ENCODE data around the gene SLC22A13.
A peak's percentile ranks its signal among the peaks of the same experiment; 100 is the strongest.

Gene SLC22A13

GRCh38 chr3:38260474-38260873 lies 5.1 kb upstream of the SLC22A13 start:
- H2AFZ ChIP-seq (ENCODE audit: low read depth, low read length) = no peak overlapping the region
- H3K4me3 ChIP-seq (ENCODE audit: insufficient read depth in 1 of 2, low read depth in 1 of 2, low read length in 2 of 2) = no peak overlapping the region
- DNase-seq = no peak
- H2BK5ac ChIP-seq (ENCODE audit: low read depth, low read length, poor library complexity, severe bottlenecking) = no peak overlapping the region
- no peak overlapping the region for H3K4ac ChIP-seq (ENCODE audit: low read depth in 1 of 2, low read length in 2 of 2)
- no peak overlapping the region for H2BK15ac ChIP-seq (ENCODE audit: low read depth, poor library complexity, severe bottlenecking)
- no peak overlapping the region for H3K18ac ChIP-seq (ENCODE audit: low read depth in 1 of 2, low read length in 2 of 2)
- H3K27me3 ChIP-seq (ENCODE audit: control insufficient read depth in 1 of 2, insufficient read depth in 1 of 2, low read length in 2 of 2) = no peaks in the 10 kb centered on the region
- H3K79me1 ChIP-seq (replicated peaks; ENCODE audit: low read length, poor library complexity, severe bottlenecking) = peaks cover 6% of the 10 kb centered on the region
- H2BK120ac ChIP-seq (ENCODE audit: low read depth, low read length) = no peak overlapping the region
- peaks cover 3 to 12% of the 10 kb centered on the region in 2 experiments for H3K36me3 ChIP-seq (ENCODE audit: control insufficient read depth in 1 of 2, insufficient read depth in 2 of 2, low read depth in 1 of 2, low read length in 2 of 2)
- peaks cover 6% of the 10 kb centered on the region for H3K4me1 ChIP-seq (ENCODE audit: control insufficient read depth, insufficient read depth, low read depth, low read length)
- H3K9me3 ChIP-seq (ENCODE audit: control insufficient read depth, low read length) = no peaks in the 10 kb centered on the region
- H4K91ac ChIP-seq (ENCODE audit: low read length) = no peak overlapping the region
- no peak overlapping the region for H3K27ac ChIP-seq (ENCODE audit: low read length, poor library complexity, severe bottlenecking)
- H2BK12ac ChIP-seq (ENCODE audit: low read length in 2 of 2) = no peak overlapping the region
- H3K23ac ChIP-seq (ENCODE audit: low read length in 2 of 2) = no peak overlapping the region
- H4K8ac ChIP-seq (ENCODE audit: low read length) = no peak overlapping the region
- H2AK5ac ChIP-seq (ENCODE audit: low read length, severe bottlenecking) = no peak overlapping the region
- no CpG with 5 or more reads among the region's 2 CpGs for whole genome bisulfite sequencing
- H3K9ac ChIP-seq (ENCODE audit: low read length) = no peak overlapping the region
- no peak overlapping the region for H3K4me2 ChIP-seq (ENCODE audit: low read length, poor library complexity, severe bottlenecking)
- no peak overlapping the region for H3K14ac ChIP-seq (ENCODE audit: low read length in 2 of 2)

- Histone ChIP-seq H2AK5ac (ENCODE audit: low read length, severe bottlenecking) (no peak overlapping the region), H3K9ac (ENCODE audit: low read length) (no peak overlapping the region), H2AFZ (ENCODE audit: low read depth, low read length) (no peak overlapping the region), H4K91ac (ENCODE audit: low read length) (no peak overlapping the region), H4K8ac (ENCODE audit: low read length) (no peak overlapping the region), H3K27me3 (ENCODE audit: control insufficient read depth in 1 of 2, insufficient read depth in 1 of 2, low read length in 2 of 2) (no peaks in the 10 kb centered on the region), H3K27ac (ENCODE audit: low read length, poor library complexity, severe bottlenecking) (no peak overlapping the region), H3K9me3 (ENCODE audit: control insufficient read depth, low read length) (no peaks in the 10 kb centered on the region), H2BK5ac (ENCODE audit: low read depth, low read length, poor library complexity, severe bottlenecking) (no peak overlapping the region), H2BK120ac (ENCODE audit: low read depth, low read length) (no peak overlapping the region), H2BK15ac (ENCODE audit: low read depth, poor library complexity, severe bottlenecking) (no peak overlapping the region), H3K23ac (ENCODE audit: low read length in 2 of 2) (no peak overlapping the region), H3K79me1 (replicated peaks; ENCODE audit: low read length, poor library complexity, severe bottlenecking) (no peaks in the 10 kb centered on the region), H3K18ac (ENCODE audit: low read depth in 1 of 2, low read length in 2 of 2) (no peak overlapping the region), H3K4me1 (ENCODE audit: control insufficient read depth, insufficient read depth, low read depth, low read length) (peaks cover 12% of the 10 kb centered on the region), H3K14ac (ENCODE audit: low read length in 2 of 2) (no peak overlapping the region), H3K4me3 (ENCODE audit: insufficient read depth in 1 of 2, low read depth in 1 of 2, low read length in 2 of 2) (no peak overlapping the region), H2BK12ac (ENCODE audit: low read length in 2 of 2) (no peak overlapping the region), H3K4me2 (ENCODE audit: low read length, poor library complexity, severe bottlenecking) (no peak overlapping the region), H3K4ac (ENCODE audit: low read depth in 1 of 2, low read length in 2 of 2) (no peak overlapping the region), H3K36me3 (ENCODE audit: control insufficient read depth in 1 of 2, insufficient read depth in 2 of 2, low read depth in 1 of 2, low read length in 2 of 2) (peaks cover 12 to 18% of the 10 kb centered on the region in 2 experiments)
- 0% methylated on average over 1 of the region's 1 CpG for WGBS
- DNase-seq = no peak
Observed at GRCh38 chr3:38264353-38264771, 1.2 kb upstream of the SLC22A13 start.

DNA sequence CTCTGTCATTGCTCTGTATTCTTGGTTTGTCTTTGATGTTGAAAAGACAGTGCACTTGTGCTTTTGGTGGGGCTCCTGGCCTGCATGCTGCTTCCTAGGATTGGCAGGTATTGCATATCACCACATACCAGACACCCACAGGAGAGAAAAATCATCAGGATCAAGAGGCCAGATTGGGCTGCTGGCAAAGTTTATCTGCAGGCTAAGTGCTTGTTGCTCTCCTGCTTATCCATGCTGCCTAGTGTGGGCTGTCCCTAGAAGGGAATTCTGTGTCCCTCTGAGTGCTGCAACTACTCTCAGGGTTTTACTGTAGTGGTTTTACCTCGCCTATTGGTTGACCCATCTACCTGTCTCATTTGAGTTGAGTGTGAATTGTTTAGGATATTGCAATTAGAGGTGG lies 833 bp upstream of the SLC22A13 start:
- H3K27me3 ChIP-seq (ENCODE audit: control insufficient read depth in 1 of 2, insufficient read depth in 1 of 2, low read length in 2 of 2) = no peaks in the 10 kb centered on the region
- H2BK120ac ChIP-seq (ENCODE audit: low read depth, low read length) = no peak overlapping the region
- no peak overlapping the region for H2BK5ac ChIP-seq (ENCODE audit: low read depth, low read length, poor library complexity, severe bottlenecking)
- no peaks in the 10 kb centered on the region for H3K9me3 ChIP-seq (ENCODE audit: control insufficient read depth, low read length)
- H2BK12ac ChIP-seq (ENCODE audit: low read length in 2 of 2) = no peak overlapping the region
- H2AK5ac ChIP-seq (ENCODE audit: low read length, severe bottlenecking) = no peak overlapping the region
- H3K36me3 ChIP-seq (ENCODE audit: control insufficient read depth in 1 of 2, insufficient read depth in 2 of 2, low read depth in 1 of 2, low read length in 2 of 2) = peaks cover 12 to 18% of the 10 kb centered on the region in 2 experiments
- 38% methylated on average over 1 of the region's 1 CpG for WGBS
- DNase-seq = no peak
- no peak overlapping the region for H3K4me2 ChIP-seq (ENCODE audit: low read length, poor library complexity, severe bottlenecking)
- no peak overlapping the region for H4K8ac ChIP-seq (ENCODE audit: low read length)
- no peaks in the 10 kb centered on the region for H3K79me1 ChIP-seq (replicated peaks; ENCODE audit: low read length, poor library complexity, severe bottlenecking)
- no peak overlapping the region for H3K27ac ChIP-seq (ENCODE audit: low read length, poor library complexity, severe bottlenecking)
- H3K4me1 ChIP-seq (ENCODE audit: control insufficient read depth, insufficient read depth, low read depth, low read length) = peaks cover 12% of the 10 kb centered on the region
- no peak overlapping the region for H3K9ac ChIP-seq (ENCODE audit: low read length)
- H2AFZ ChIP-seq (ENCODE audit: low read depth, low read length) = no peak overlapping the region
- no peak overlapping the region for H2BK15ac ChIP-seq (ENCODE audit: low read depth, poor library complexity, severe bottlenecking)
- no peak overlapping the region for H3K4ac ChIP-seq (ENCODE audit: low read depth in 1 of 2, low read length in 2 of 2)
- H3K4me3 ChIP-seq (ENCODE audit: insufficient read depth in 1 of 2, low read depth in 1 of 2, low read length in 2 of 2) = no peak overlapping the region
- no peak overlapping the region for H3K18ac ChIP-seq (ENCODE audit: low read depth in 1 of 2, low read length in 2 of 2)
- no peak overlapping the region for H3K23ac ChIP-seq (ENCODE audit: low read length in 2 of 2)
- H4K91ac ChIP-seq (ENCODE audit: low read length) = no peak overlapping the region
- no peak overlapping the region for H3K14ac ChIP-seq (ENCODE audit: low read length in 2 of 2)

DNA sequence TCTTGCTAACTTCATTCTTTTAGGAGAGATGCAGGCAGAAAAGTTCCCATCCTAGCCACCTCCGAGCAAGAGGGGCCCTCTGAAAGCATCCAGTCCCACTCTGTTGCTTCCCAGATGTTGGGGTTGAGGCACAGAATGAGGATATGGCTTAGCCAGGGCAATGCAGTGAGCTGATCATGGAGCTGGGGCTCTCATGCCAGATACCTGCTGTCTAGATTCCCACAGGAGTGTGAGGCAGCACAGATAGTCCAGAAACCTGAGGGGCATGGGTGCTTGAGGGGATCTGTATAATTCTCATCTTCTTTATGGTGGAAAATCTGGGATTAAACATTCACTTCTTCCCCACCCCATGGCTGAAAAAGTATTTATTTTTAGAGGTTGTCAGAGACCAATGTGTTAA lies 1.2 kb downstream of the SLC22A13 start:
- Histone ChIP-seq H2AFZ (ENCODE audit: low read depth, low read length) (no peak overlapping the region), H3K79me1 (replicated peaks; ENCODE audit: low read length, poor library complexity, severe bottlenecking) (no peaks in the 10 kb centered on the region), H3K4ac (ENCODE audit: low read depth in 1 of 2, low read length in 2 of 2) (no peak overlapping the region), H3K4me1 (ENCODE audit: control insufficient read depth, insufficient read depth, low read depth, low read length) (peaks cover 12% of the 10 kb centered on the region), H2BK5ac (ENCODE audit: low read depth, low read length, poor library complexity, severe bottlenecking) (no peak overlapping the region), H3K4me2 (ENCODE audit: low read length, poor library complexity, severe bottlenecking) (no peak overlapping the region), H3K9ac (ENCODE audit: low read length) (no peak overlapping the region), H3K23ac (ENCODE audit: low read length in 2 of 2) (no peak overlapping the region), H2AK5ac (ENCODE audit: low read length, severe bottlenecking) (peak overlapping the region; percentile 16), H2BK12ac (ENCODE audit: low read length in 2 of 2) (no peak overlapping the region), H3K27me3 (ENCODE audit: control insufficient read depth in 1 of 2, insufficient read depth in 1 of 2, low read length in 2 of 2) (no peaks in the 10 kb centered on the region), H2BK120ac (ENCODE audit: low read depth, low read length) (no peak overlapping the region), H3K18ac (ENCODE audit: low read depth in 1 of 2, low read length in 2 of 2) (no peak overlapping the region), H3K27ac (ENCODE audit: low read length, poor library complexity, severe bottlenecking) (no peak overlapping the region), H3K36me3 (ENCODE audit: control insufficient read depth in 1 of 2, insufficient read depth in 2 of 2, low read depth in 1 of 2, low read length in 2 of 2) (peaks cover 6 to 10% of the 10 kb centered on the region in 2 experiments), H4K91ac (ENCODE audit: low read length) (no peak overlapping the region), H3K9me3 (ENCODE audit: control insufficient read depth, low read length) (no peaks in the 10 kb centered on the region), H2BK15ac (ENCODE audit: low read depth, poor library complexity, severe bottlenecking) (no peak overlapping the region), H4K8ac (ENCODE audit: low read length) (no peak overlapping the region), H3K4me3 (ENCODE audit: insufficient read depth in 1 of 2, low read depth in 1 of 2, low read length in 2 of 2) (no peak overlapping the region), H3K14ac (ENCODE audit: low read length in 2 of 2) (no peak overlapping the region)
- DNase-seq = no peak
- WGBS = 96% methylated on average over 1 of the region's 1 CpG

Data from mesenchymal stem cell (in vitro differentiated cells and primary cell).